Measurements from ENCODE around the gene AMBP. TPM values are rescaled to one million over a fixed set of nuclear protein-coding genes. Genes with fewer than 3 reads are reported as not detected.

AMBP gene
- total RNA-seq (1 to 10 TPM in 1 of 7 donors, not detected in 6; 1.6 TPM), polyA plus RNA-seq (under 1 TPM in 2 of 3 donors, not detected in 1; 0.09 to 0.12 TPM)
- long read RNA-seq, donor 1: 0 reads
- long read RNA-seq, donor 2, transcript AMBP-201 (10 exons, 1,434 nt): major isoform, 9 of 9 reads
- long read RNA-seq, donor 2, partial matches to known transcripts: 0 of 9 reads
- long read RNA-seq, donor 2, other reads (novel, unspliced or antisense): 0 of 9 reads

- Histone ChIP-seq H3K27ac (no peak within 1 kb of the TSS), H3K4me1 (peaks cover 0 to 4% (median 0%) of the 10 kb centered on the region in 6 donors), H3K36me3 (no peaks in the 10 kb centered on the region), H3K4me3 (no peak within 1 kb of the TSS), H3K9me3 (no peaks in the 10 kb centered on the region), H3K27me3 (replicated peaks in 1 of 7) (peaks cover 0 to 38% (median 0%) of the 10 kb centered on the region in 7 donors)
- DNase-seq: peak; percentile 61
- 54 to 74% (median 69%) methylated on average over 5 to 16 of the region's 16 CpGs for WGBS, 5 donors
- intact Hi-C loops (cut with DNase I; ENCODE audit: low total_unique reads): no loop called here
- TF ChIP-seq CTCF (IDR thresholded peaks at IDR 0.05 in 8 of 11, conservative IDR thresholded peaks at IDR 0.05 in 3 of 11) (no peak), POLR2A (IDR thresholded peaks at IDR 0.05) (no peak), POLR2AphosphoS5 (IDR thresholded peaks at IDR 0.05) (no peak)
These were observed at the start of gene AMBP for GRCh38 chr9:114078021-114078780. TSS of gene AMBP (minus strand) at chr9:114078300. CDS start at chr9:114078209, 91 bp downstream.

DNA sequence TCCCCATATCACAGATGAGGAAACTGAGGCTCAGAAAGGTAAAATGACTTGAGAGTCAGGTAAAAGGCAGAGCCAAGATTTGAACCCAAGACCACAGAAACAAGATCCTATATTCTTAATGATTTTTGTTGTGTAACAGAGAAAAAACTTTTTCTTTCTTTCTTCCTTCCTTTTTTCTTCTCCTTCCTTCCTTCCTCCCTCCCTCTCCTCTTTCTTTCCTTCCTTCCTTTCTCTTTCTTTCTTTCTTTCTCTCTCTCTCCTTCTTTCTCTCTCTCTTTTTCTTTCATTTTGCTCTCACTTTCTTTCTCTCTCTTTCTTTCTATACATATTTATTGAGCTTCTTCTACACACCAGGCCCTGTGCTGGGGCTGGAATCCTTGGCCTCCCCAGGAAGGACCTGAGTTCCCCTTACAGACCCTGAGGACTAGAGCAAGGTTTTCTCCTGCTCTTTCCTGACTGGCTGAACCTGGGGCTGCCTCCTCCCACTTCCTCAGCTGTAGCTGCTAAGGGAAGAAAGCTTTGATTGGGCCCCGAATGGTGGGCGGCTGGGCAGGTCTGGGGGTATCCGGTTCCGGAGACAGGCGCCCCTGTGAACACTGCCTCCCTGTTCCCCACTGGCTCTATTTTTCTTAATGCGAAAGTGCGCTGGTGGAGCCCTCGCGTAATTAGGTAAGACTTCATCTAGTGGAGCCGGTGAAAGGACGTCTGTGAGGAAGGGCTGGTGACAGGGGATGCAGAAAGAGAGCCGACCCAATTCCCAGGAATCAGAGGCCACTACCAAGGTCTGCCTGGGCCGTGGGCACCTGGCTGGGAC lies 48.4 kb upstream of the AMBP start:
- Histone ChIP-seq H3K4me1 (no peaks in the 10 kb centered on the region), H3K36me3 (no peaks in the 10 kb centered on the region), H3K9me3 (peaks cover 0 to 17% (median 11%) of the 10 kb centered on the region in 8 donors), H3K27ac (no peak overlapping the region), H3K4me3 (no peak overlapping the region), H3K27me3 (replicated peaks in 1 of 7) (peaks cover 0 to 14% (median 0%) of the 10 kb centered on the region in 7 donors)
- no peak for TF ChIP-seq POLR2AphosphoS5 (IDR thresholded peaks at IDR 0.05)
- no peak for TF ChIP-seq CTCF (IDR thresholded peaks at IDR 0.05 in 8 of 11, conservative IDR thresholded peaks at IDR 0.05 in 3 of 11)
- no peak for TF ChIP-seq POLR2A (IDR thresholded peaks at IDR 0.05)
- WGBS, 5 donors: 60 to 69% (median 65%) methylated on average over 13 of the region's 13 CpGs
- DNase-seq: peak; percentile 65
- intact Hi-C loops (cut with DNase I; ENCODE audit: low total_unique reads): no loop called here

- peak; percentile 34 for DNase-seq
- intact Hi-C loops (cut with DNase I; ENCODE audit: low total_unique reads): no loop called here
- Histone ChIP-seq H3K27me3 (replicated peaks in 1 of 7) (peaks cover 0 to 14% (median 0%) of the 10 kb centered on the region in 7 donors), H3K4me1 (no peaks in the 10 kb centered on the region), H3K36me3 (no peaks in the 10 kb centered on the region), H3K27ac (no peak overlapping the region), H3K9me3 (peaks cover 0 to 17% (median 11%) of the 10 kb centered on the region in 8 donors), H3K4me3 (no peak overlapping the region)
- WGBS, 5 donors: 68 to 84% (median 83%) methylated on average over 8 to 10 of the region's 10 CpGs
- TF ChIP-seq POLR2A (IDR thresholded peaks at IDR 0.05) (no peak), POLR2AphosphoS5 (IDR thresholded peaks at IDR 0.05) (no peak), CTCF (IDR thresholded peaks at IDR 0.05 in 8 of 11, conservative IDR thresholded peaks at IDR 0.05 in 3 of 11) (no peak)
These were observed 47.4 kb upstream of the AMBP start for GRCh38 chr9:114125476-114126013.

Data from spleen (tissue), 13 donors.